IMR-90 (cell line): ENCODE measurements around the gene PRR36. TPM values are rescaled to one million over a fixed set of nuclear protein-coding genes. Genes with fewer than 3 reads are reported as not detected.

ENCODE experiments used
- ATAC-seq: fragments of 200-7000 bp; cut with Tn5 transposase; 2 replicates; pipeline ENCODE4 v1.9.1; 2020; ENCODE audit warnings: low read depth, mild to moderate bottlenecking, moderate library complexity
- BruUV-seq: library from RNA; stranded (reverse); fragments of 400-500 nt; replicated peaks from 2 replicates; lab custom pipeline; 2021; lab: Mats Ljungman, UMichigan
- CTCF ChIA-PET: fragments of 300-600 bp; formaldehyde crosslinking; extraction: SDS; loops from one replicate; lab custom pipeline; 2021; ENCODE audit warnings: antibody characterized with exemption; lab: Yijun Ruan, JAX
- POLR2A ChIA-PET: fragments of 300-600 bp; sonication (Branson Sonifier 250); formaldehyde crosslinking; loops from one replicate; lab custom pipeline; 2022; ENCODE audit warnings: antibody characterized with exemption; ENCODE audit not compliant: unreplicated experiment; lab: Charles Lee
- DNase-seq: peaks from one replicate; pipeline ENCODE4 v3.0.0; 2013
- H2AFZ ChIP-seq: replicated peaks from 2 replicates; pipeline ENCODE3; 2013; ENCODE audit warnings: low read length, mild to moderate bottlenecking; ENCODE audit not compliant: poor library complexity
- H2AK5ac ChIP-seq: 2 replicates; pipeline ENCODE4 v1.6.1; 2013; ENCODE audit warnings: low read depth, low read length, inconsistent platforms
- H2AK9ac ChIP-seq: replicated peaks from 2 replicates; pipeline ENCODE3; 2013; ENCODE audit warnings: mild to moderate bottlenecking, low read depth, low read length, moderate library complexity; ENCODE audit not compliant: poor library complexity
- H2BK120ac ChIP-seq: 2 replicates; pipeline ENCODE4 v1.6.1; 2013; ENCODE audit warnings: low read depth, low read length, inconsistent platforms
- H2BK15ac ChIP-seq: 3 replicates; pipeline ENCODE4 v1.6.1; 2013; ENCODE audit warnings: low read depth, low read length, inconsistent platforms
- H2BK20ac ChIP-seq: 2 replicates; pipeline ENCODE4 v1.6.1; 2013; ENCODE audit warnings: low read depth, mild to moderate bottlenecking, inconsistent platforms, low read length, moderate library complexity
- H2BK5ac ChIP-seq: 2 replicates; pipeline ENCODE4 v1.6.1; 2013; ENCODE audit warnings: mild to moderate bottlenecking, low read depth, low read length, inconsistent platforms; ENCODE audit not compliant: poor library complexity, severe bottlenecking
- H3K14ac ChIP-seq: replicated peaks from 2 replicates; pipeline ENCODE4 v1.6.1; 2013; ENCODE audit warnings: low read depth, low read length, inconsistent platforms
- H3K18ac ChIP-seq: 2 replicates; pipeline ENCODE4 v1.6.1; 2013; ENCODE audit warnings: low read depth, low read length, control low read depth
- H3K23ac ChIP-seq: 2 replicates; pipeline ENCODE4 v1.6.1; 2013; ENCODE audit warnings: low read depth, low read length, inconsistent platforms
- H3K27ac ChIP-seq: 2 replicates; pipeline ENCODE4 v1.5.1; 2013; ENCODE audit warnings: mild to moderate bottlenecking, control low read depth, low read length; ENCODE audit not compliant: insufficient read depth
- H3K27me3 ChIP-seq: 2 replicates; pipeline ENCODE4 v1.6.1; 2013; ENCODE audit warnings: low read length; ENCODE audit not compliant: control insufficient read depth, insufficient read depth
- H3K36me3 ChIP-seq: 2 replicates; pipeline ENCODE4 v1.6.1; 2013; ENCODE audit warnings: low read length, mixed read lengths; ENCODE audit not compliant: control insufficient read depth, insufficient read depth
- H3K4ac ChIP-seq: 2 replicates; pipeline ENCODE4 v1.6.1; 2013; ENCODE audit warnings: low read depth, low read length, inconsistent platforms
- H3K4me1 ChIP-seq: 2 replicates; pipeline ENCODE4 v1.6.1; 2013; ENCODE audit warnings: low read length, mixed read lengths; ENCODE audit not compliant: control insufficient read depth, insufficient read depth
- H3K4me2 ChIP-seq: 2 replicates; pipeline ENCODE4 v1.6.1; 2013; ENCODE audit warnings: low read depth, mild to moderate bottlenecking, control low read depth, low read length, moderate library complexity
- H3K4me3 ChIP-seq: 2 replicates; pipeline ENCODE4 v1.5.1; 2013; ENCODE audit warnings: low read depth, mild to moderate bottlenecking, control low read depth, low read length, moderate library complexity; ENCODE audit not compliant: insufficient read depth
- H3K56ac ChIP-seq: 2 replicates; pipeline ENCODE4 v1.6.1; 2013; ENCODE audit warnings: low read length, inconsistent platforms; ENCODE audit not compliant: insufficient read depth; ENCODE audit errors: extremely low read depth
- H3K79me1 ChIP-seq, 2 experiments: 2 replicates each; pipeline ENCODE4 v1.6.1; 2013; ENCODE audit warnings: low read length in 2 of 2, inconsistent platforms in 1 of 2, low read depth in 1 of 2
- H3K9ac ChIP-seq: 2 replicates; pipeline ENCODE4 v1.6.1; 2013; ENCODE audit warnings: low read depth, low read length, control low read depth
- H3K9me1 ChIP-seq: 2 replicates; pipeline ENCODE4 v1.6.1; 2013; ENCODE audit warnings: low read length, inconsistent platforms; ENCODE audit not compliant: insufficient read depth
- H3K9me3 ChIP-seq: 2 replicates; pipeline ENCODE4 v1.6.1; 2013; ENCODE audit warnings: low read length; ENCODE audit not compliant: control insufficient read depth, insufficient read depth
- H4K20me1 ChIP-seq: 2 replicates; pipeline ENCODE4 v1.6.1; 2013; ENCODE audit warnings: low read length, inconsistent platforms; ENCODE audit not compliant: insufficient read depth
- H4K5ac ChIP-seq: 2 replicates; pipeline ENCODE4 v1.6.1; 2013; ENCODE audit warnings: mild to moderate bottlenecking, low read depth, low read length, control low read depth
- H4K8ac ChIP-seq, 2 experiments: 2 replicates each; pipeline ENCODE4 v1.6.1; 2013; ENCODE audit warnings: low read depth in 2 of 2, low read length in 2 of 2, control low read depth in 1 of 2, inconsistent platforms in 1 of 2
- H4K91ac ChIP-seq: 2 replicates; pipeline ENCODE4 v1.6.1; 2013; ENCODE audit warnings: low read depth, low read length, inconsistent platforms; ENCODE audit not compliant: insufficient read depth
- BHLHE40 ChIP-seq: fragments of 150-350 bp; IDR thresholded peaks from 2 replicates; pipeline ENCODE4 v1.6.1; 2016; ENCODE audit warnings: mild to moderate bottlenecking, low read depth, low read length
- CEBPB ChIP-seq: IDR thresholded peaks from 2 replicates; pipeline ENCODE4 v1.6.1; 2012; ENCODE audit warnings: low read depth, low read length, improper control_type of control experiment
- FOS ChIP-seq: fragments of 150-350 bp; IDR thresholded peaks from 2 replicates; pipeline ENCODE4 v1.6.1; 2016; ENCODE audit warnings: low read depth, low read length
- MXI1 ChIP-seq: IDR thresholded peaks from 2 replicates; pipeline ENCODE4 v1.6.1; 2012; ENCODE audit warnings: low read depth, mild to moderate bottlenecking, low read length, moderate library complexity, borderline replicate concordance
- NFE2L2 ChIP-seq: fragments of 150-350 bp; IDR thresholded peaks from 2 replicates; pipeline ENCODE4 v1.6.1; 2016; ENCODE audit warnings: low read depth, mild to moderate bottlenecking, low read length
- POLR2A ChIP-seq: IDR thresholded peaks from 2 replicates; pipeline ENCODE4 v1.6.1; 2012; ENCODE audit warnings: mild to moderate bottlenecking, low read depth, low read length
- SMC3 ChIP-seq: fragments of 150-350 bp; IDR thresholded peaks from 2 replicates; pipeline ENCODE4 v1.6.1; 2016; ENCODE audit warnings: low read depth, mild to moderate bottlenecking, antibody characterized with exemption, low read length, moderate library complexity
- USF2 ChIP-seq: fragments of 150-350 bp; IDR thresholded peaks from 2 replicates; pipeline ENCODE4 v1.6.1; 2017; ENCODE audit warnings: mild to moderate bottlenecking, antibody characterized with exemption, low read length, low read depth
- WGBS, 2 experiments: methylation state at CpG; one replicate each; pipeline versions ENCODE4 v1.1.5 to v1.1.7; 2013; ENCODE audit warnings: missing lambda C conversion rate in 2 of 2; ENCODE audit not compliant: insufficient read length in 1 of 2; ENCODE audit errors: extremely low coverage in 2 of 2; 5-methylcytosine and 5-hydroxymethylcytosine counted together
- dilution Hi-C: fragments of 300-500 bp; cut with HindIII; formaldehyde crosslinking; loops from one replicate; pipeline ENCODE4 v1.14.3; 2018; ENCODE audit warnings: low sequenced_read_pairs; ENCODE audit not compliant: unreplicated experiment
- in situ Hi-C: fragments of 300-500 bp; cut with MboI; formaldehyde crosslinking; loops from 3 replicates; pipeline ENCODE4 v1.14.3; 2019; ENCODE audit warnings: low sequenced_read_pairs, inconsistent platforms, mixed read lengths
- intact Hi-C: fragments of 100-400 bp; cut with micrococcal nuclease; formaldehyde crosslinking; loops from 2 replicates; pipeline ENCODE4 v1.10.0; 2022
- polyA plus RNA-seq, 3 experiments: library from polyadenylated mRNA; depleted of rRNA; stranded (reverse); fragments of >200 nt; gene quantifications; 2 replicates each; pipeline ENCODE4 v1.2.3, GENCODE V29; 2012; ENCODE audit warnings: low replicate concordance in 1 of 3
- total RNA-seq: library from RNA; depleted of rRNA; stranded (reverse); fragments of >200 nt; gene quantifications from 2 replicates; pipeline ENCODE4 v1.2.3, GENCODE V29; 2012

Gene PRR36
- total and polyA plus RNA-seq, 2 of the 4 experiments (the other 2 are of a cell fraction) = 0.02 TPM; not detected in 1

DNA sequence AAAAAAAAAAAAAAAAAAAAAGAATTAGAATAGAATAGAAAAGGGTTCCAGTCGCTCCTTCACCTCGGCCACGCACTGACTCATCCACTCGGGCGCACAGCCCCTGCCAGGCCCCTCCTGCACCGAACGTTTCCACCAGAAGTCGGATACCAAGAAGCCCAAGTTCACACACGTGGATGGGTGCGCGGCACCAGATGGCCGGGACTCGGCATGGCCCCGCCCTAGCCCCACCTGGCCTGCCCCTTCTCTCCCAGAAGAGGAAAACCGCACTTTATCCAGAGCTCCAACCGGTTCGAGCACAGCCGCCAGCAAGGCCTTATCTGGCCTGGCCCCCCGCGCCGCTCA lies 5.9 kb downstream of the PRR36 start:
- Histone ChIP-seq H3K23ac (no peak overlapping the region), H3K4me1 (peaks cover 12% of the 10 kb centered on the region), H3K79me1 (no peaks in the 10 kb centered on the region), H3K4me2 (peak overlapping the region; percentile 91), H3K27me3 (peaks cover 13% of the 10 kb centered on the region), H2AK5ac (no peak overlapping the region), H2BK20ac (no peak overlapping the region), H3K9ac (no peak overlapping the region), H3K9me3 (no peaks in the 10 kb centered on the region), H4K8ac (no peak overlapping the region), H2BK15ac (no peak overlapping the region), H3K56ac (no peak overlapping the region), H2BK120ac (no peak overlapping the region), H4K91ac (no peak overlapping the region), H3K36me3 (no peaks in the 10 kb centered on the region), H2BK5ac (no peak overlapping the region), H4K5ac (no peak overlapping the region), H2AFZ (peak overlapping the region; percentile 88), H3K14ac (no peak overlapping the region), H2AK9ac (no peak overlapping the region), H3K4ac (no peak overlapping the region), H3K9me1 (no peaks in the 10 kb centered on the region), H4K20me1 (peaks cover 10% of the 10 kb centered on the region), H3K4me3 (peak overlapping the region; percentile 43; the same call in 1 of the 2 replicates), H3K18ac (no peak overlapping the region), H3K27ac (no peak overlapping the region)
- ChIA-PET POLR2A (no interaction called here), CTCF (interaction anchor here (0.6 to 1.9 kb wide), 5 partner anchors 15 to 61 kb away, joined by 4 to 6 read pairs (median 4); partner anchors contain the start of gene MAP2K7)
- intact Hi-C loops = no loop called here
- dilution Hi-C loops = no loop called here
- in situ Hi-C loops = no loop called here
- BruUV-seq = no TSS peak
- no peak for TF ChIP-seq USF2
- TF ChIP-seq CEBPB = no peak
- no peak for TF ChIP-seq FOS
- TF ChIP-seq BHLHE40 = no peak
- no peak for TF ChIP-seq POLR2A
- no peak for TF ChIP-seq SMC3
- TF ChIP-seq MXI1 = no peak
- TF ChIP-seq NFE2L2 = no peak
- DNase-seq (no peak), ATAC-seq (no peak)
- no CpG with 5 or more reads among the region's 21 CpGs for WGBS, 2 experiments
